IMR-90 (cell line): Measurements from ENCODE around the gene TMPRSS11A. TPM values are rescaled to one million over a fixed set of nuclear protein-coding genes. Genes with fewer than 3 reads are reported as not detected.

Experiments used
- ATAC-seq: fragments of 200-7000 bp; cut with Tn5 transposase; 2 replicates; pipeline ENCODE4 v1.9.1; 2020; ENCODE audit warnings: low read depth, mild to moderate bottlenecking, moderate library complexity
- BruUV-seq: library from RNA; stranded (reverse); fragments of 400-500 nt; replicated peaks from 2 replicates; lab custom pipeline; 2021; lab: Mats Ljungman, UMichigan
- CTCF ChIA-PET: fragments of 300-600 bp; formaldehyde crosslinking; extraction: SDS; loops from one replicate; lab custom pipeline; 2021; ENCODE audit warnings: antibody characterized with exemption; lab: Yijun Ruan, JAX
- POLR2A ChIA-PET: fragments of 300-600 bp; sonication (Branson Sonifier 250); formaldehyde crosslinking; loops from one replicate; lab custom pipeline; 2022; ENCODE audit warnings: antibody characterized with exemption; ENCODE audit not compliant: unreplicated experiment; lab: Charles Lee
- DNase-seq: peaks from one replicate; pipeline ENCODE4 v3.0.0; 2013
- H2AFZ ChIP-seq: replicated peaks from 2 replicates; pipeline ENCODE3; 2013; ENCODE audit warnings: low read length, mild to moderate bottlenecking; ENCODE audit not compliant: poor library complexity
- H2AK5ac ChIP-seq: 2 replicates; pipeline ENCODE4 v1.6.1; 2013; ENCODE audit warnings: low read depth, low read length, inconsistent platforms
- H2AK9ac ChIP-seq: replicated peaks from 2 replicates; pipeline ENCODE3; 2013; ENCODE audit warnings: mild to moderate bottlenecking, low read depth, low read length, moderate library complexity; ENCODE audit not compliant: poor library complexity
- H2BK120ac ChIP-seq: 2 replicates; pipeline ENCODE4 v1.6.1; 2013; ENCODE audit warnings: low read depth, low read length, inconsistent platforms
- H2BK15ac ChIP-seq: 3 replicates; pipeline ENCODE4 v1.6.1; 2013; ENCODE audit warnings: low read depth, low read length, inconsistent platforms
- H2BK20ac ChIP-seq: 2 replicates; pipeline ENCODE4 v1.6.1; 2013; ENCODE audit warnings: low read depth, mild to moderate bottlenecking, inconsistent platforms, low read length, moderate library complexity
- H2BK5ac ChIP-seq: 2 replicates; pipeline ENCODE4 v1.6.1; 2013; ENCODE audit warnings: mild to moderate bottlenecking, low read depth, low read length, inconsistent platforms; ENCODE audit not compliant: poor library complexity, severe bottlenecking
- H3K14ac ChIP-seq: replicated peaks from 2 replicates; pipeline ENCODE4 v1.6.1; 2013; ENCODE audit warnings: low read depth, low read length, inconsistent platforms
- H3K18ac ChIP-seq: 2 replicates; pipeline ENCODE4 v1.6.1; 2013; ENCODE audit warnings: low read depth, low read length, control low read depth
- H3K23ac ChIP-seq: 2 replicates; pipeline ENCODE4 v1.6.1; 2013; ENCODE audit warnings: low read depth, low read length, inconsistent platforms
- H3K27ac ChIP-seq: 2 replicates; pipeline ENCODE4 v1.5.1; 2013; ENCODE audit warnings: mild to moderate bottlenecking, control low read depth, low read length; ENCODE audit not compliant: insufficient read depth
- H3K27me3 ChIP-seq: 2 replicates; pipeline ENCODE4 v1.6.1; 2013; ENCODE audit warnings: low read length; ENCODE audit not compliant: control insufficient read depth, insufficient read depth
- H3K36me3 ChIP-seq: 2 replicates; pipeline ENCODE4 v1.6.1; 2013; ENCODE audit warnings: low read length, mixed read lengths; ENCODE audit not compliant: control insufficient read depth, insufficient read depth
- H3K4ac ChIP-seq: 2 replicates; pipeline ENCODE4 v1.6.1; 2013; ENCODE audit warnings: low read depth, low read length, inconsistent platforms
- H3K4me1 ChIP-seq: 2 replicates; pipeline ENCODE4 v1.6.1; 2013; ENCODE audit warnings: low read length, mixed read lengths; ENCODE audit not compliant: control insufficient read depth, insufficient read depth
- H3K4me2 ChIP-seq: 2 replicates; pipeline ENCODE4 v1.6.1; 2013; ENCODE audit warnings: low read depth, mild to moderate bottlenecking, control low read depth, low read length, moderate library complexity
- H3K4me3 ChIP-seq: 2 replicates; pipeline ENCODE4 v1.5.1; 2013; ENCODE audit warnings: low read depth, mild to moderate bottlenecking, control low read depth, low read length, moderate library complexity; ENCODE audit not compliant: insufficient read depth
- H3K56ac ChIP-seq: 2 replicates; pipeline ENCODE4 v1.6.1; 2013; ENCODE audit warnings: low read length, inconsistent platforms; ENCODE audit not compliant: insufficient read depth; ENCODE audit errors: extremely low read depth
- H3K79me1 ChIP-seq, 2 experiments: 2 replicates each; pipeline ENCODE4 v1.6.1; 2013; ENCODE audit warnings: low read length in 2 of 2, inconsistent platforms in 1 of 2, low read depth in 1 of 2
- H3K9ac ChIP-seq: 2 replicates; pipeline ENCODE4 v1.6.1; 2013; ENCODE audit warnings: low read depth, low read length, control low read depth
- H3K9me1 ChIP-seq: 2 replicates; pipeline ENCODE4 v1.6.1; 2013; ENCODE audit warnings: low read length, inconsistent platforms; ENCODE audit not compliant: insufficient read depth
- H3K9me3 ChIP-seq: 2 replicates; pipeline ENCODE4 v1.6.1; 2013; ENCODE audit warnings: low read length; ENCODE audit not compliant: control insufficient read depth, insufficient read depth
- H4K20me1 ChIP-seq: 2 replicates; pipeline ENCODE4 v1.6.1; 2013; ENCODE audit warnings: low read length, inconsistent platforms; ENCODE audit not compliant: insufficient read depth
- H4K5ac ChIP-seq: 2 replicates; pipeline ENCODE4 v1.6.1; 2013; ENCODE audit warnings: mild to moderate bottlenecking, low read depth, low read length, control low read depth
- H4K8ac ChIP-seq, 2 experiments: 2 replicates each; pipeline ENCODE4 v1.6.1; 2013; ENCODE audit warnings: low read depth in 2 of 2, low read length in 2 of 2, control low read depth in 1 of 2, inconsistent platforms in 1 of 2
- H4K91ac ChIP-seq: 2 replicates; pipeline ENCODE4 v1.6.1; 2013; ENCODE audit warnings: low read depth, low read length, inconsistent platforms; ENCODE audit not compliant: insufficient read depth
- BHLHE40 ChIP-seq: fragments of 150-350 bp; IDR thresholded peaks from 2 replicates; pipeline ENCODE4 v1.6.1; 2016; ENCODE audit warnings: mild to moderate bottlenecking, low read depth, low read length
- CEBPB ChIP-seq: IDR thresholded peaks from 2 replicates; pipeline ENCODE4 v1.6.1; 2012; ENCODE audit warnings: low read depth, low read length, improper control_type of control experiment
- CHD1 ChIP-seq: IDR thresholded peaks from 2 replicates; pipeline ENCODE4 v1.6.1; 2012; ENCODE audit warnings: low read depth, low read length, improper control_type of control experiment
- MAFK ChIP-seq: IDR thresholded peaks from 2 replicates; pipeline ENCODE4 v1.6.1; 2012; ENCODE audit warnings: low read depth, low read length, improper control_type of control experiment
- MAZ ChIP-seq: IDR thresholded peaks from 2 replicates; pipeline ENCODE4 v1.6.1; 2012; ENCODE audit warnings: low read depth, mild to moderate bottlenecking, low read length, improper control_type of control experiment, moderate library complexity, borderline replicate concordance
- MXI1 ChIP-seq: IDR thresholded peaks from 2 replicates; pipeline ENCODE4 v1.6.1; 2012; ENCODE audit warnings: low read depth, mild to moderate bottlenecking, low read length, moderate library complexity, borderline replicate concordance
- POLR2A ChIP-seq: IDR thresholded peaks from 2 replicates; pipeline ENCODE4 v1.6.1; 2012; ENCODE audit warnings: mild to moderate bottlenecking, low read depth, low read length
- RFX5 ChIP-seq: IDR thresholded peaks from 2 replicates; pipeline ENCODE4 v1.8.0; 2012; ENCODE audit warnings: low read depth, mild to moderate bottlenecking, low read length, moderate library complexity
- SMC3 ChIP-seq: fragments of 150-350 bp; IDR thresholded peaks from 2 replicates; pipeline ENCODE4 v1.6.1; 2016; ENCODE audit warnings: low read depth, mild to moderate bottlenecking, antibody characterized with exemption, low read length, moderate library complexity
- dilution Hi-C: fragments of 300-500 bp; cut with HindIII; formaldehyde crosslinking; loops from one replicate; pipeline ENCODE4 v1.14.3; 2018; ENCODE audit warnings: low sequenced_read_pairs; ENCODE audit not compliant: unreplicated experiment
- in situ Hi-C: fragments of 300-500 bp; cut with MboI; formaldehyde crosslinking; loops from 3 replicates; pipeline ENCODE4 v1.14.3; 2019; ENCODE audit warnings: low sequenced_read_pairs, inconsistent platforms, mixed read lengths
- intact Hi-C: fragments of 100-400 bp; cut with micrococcal nuclease; formaldehyde crosslinking; loops from 2 replicates; pipeline ENCODE4 v1.10.0; 2022
- polyA plus RNA-seq, 3 experiments: library from polyadenylated mRNA; depleted of rRNA; stranded (reverse); fragments of >200 nt; gene quantifications; 2 replicates each; pipeline ENCODE4 v1.2.3, GENCODE V29; 2012; ENCODE audit warnings: low replicate concordance in 1 of 3
- total RNA-seq: library from RNA; depleted of rRNA; stranded (reverse); fragments of >200 nt; gene quantifications from 2 replicates; pipeline ENCODE4 v1.2.3, GENCODE V29; 2012

Gene TMPRSS11A
- total and polyA plus RNA-seq, 2 of the 4 experiments (the other 2 are of a cell fraction), result not detected

DNA sequence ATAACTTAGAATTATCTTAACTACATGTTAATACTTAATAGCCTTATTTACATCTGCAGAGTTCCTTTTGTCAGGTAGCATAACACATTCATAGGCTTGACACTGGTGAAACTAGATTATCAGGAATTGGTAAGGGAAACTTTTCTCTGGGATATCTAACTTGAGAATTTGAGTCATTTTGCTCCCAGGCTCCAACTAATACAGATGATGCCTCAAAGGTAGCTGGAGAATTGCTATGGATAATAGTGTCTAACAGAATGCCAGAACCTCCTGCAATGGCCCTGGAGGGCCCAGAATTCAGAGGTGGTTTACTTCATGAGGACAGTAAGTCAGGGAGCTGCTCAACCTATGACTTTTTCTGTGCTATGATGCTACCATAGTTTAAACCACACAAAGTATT is 65.6 kb downstream of the TMPRSS11A start:
- Histone ChIP-seq H2BK15ac (no peak overlapping the region), H2BK120ac (no peak overlapping the region), H4K20me1 (no peaks in the 10 kb centered on the region), H3K14ac (no peak overlapping the region), H2AK5ac (no peak overlapping the region), H3K23ac (no peak overlapping the region), H3K4me1 (no peaks in the 10 kb centered on the region), H3K4ac (no peak overlapping the region), H3K4me3 (no peak overlapping the region), H2AK9ac (no peak overlapping the region), H3K79me1 (no peaks in the 10 kb centered on the region), H3K56ac (no peak overlapping the region), H3K9me1 (no peaks in the 10 kb centered on the region), H4K8ac (no peak overlapping the region), H3K27me3 (no peaks in the 10 kb centered on the region), H3K9ac (no peak overlapping the region), H4K91ac (no peak overlapping the region), H2BK20ac (no peak overlapping the region), H3K36me3 (no peaks in the 10 kb centered on the region), H2BK5ac (no peak overlapping the region), H3K4me2 (no peak overlapping the region), H2AFZ (no peak overlapping the region), H3K27ac (no peak overlapping the region), H3K9me3 (no peaks in the 10 kb centered on the region), H4K5ac (no peak overlapping the region), H3K18ac (no peak overlapping the region)
- ChIA-PET CTCF (no interaction called here), POLR2A (no interaction called here)
- DNase-seq (no peak), ATAC-seq (no peak)
- BruUV-seq, result no TSS peak
- dilution Hi-C loops (no loop called here), intact Hi-C loops (no loop called here), in situ Hi-C loops (no loop called here)
- TF ChIP-seq MAFK, result no peak
- no peak for TF ChIP-seq MAZ
- TF ChIP-seq POLR2A, result no peak
- no peak for TF ChIP-seq SMC3
- no peak for TF ChIP-seq MXI1
- no peak for TF ChIP-seq CHD1
- TF ChIP-seq CEBPB, result no peak
- TF ChIP-seq BHLHE40, result no peak
- no peak for TF ChIP-seq RFX5
